DND-41 (cell line): ENCODE measurements around the gene CSTB.

Source experiments
- CTCF ChIP-seq: IDR thresholded peaks from 2 replicates; pipeline ENCODE4 v1.5.1; 2012; ENCODE audit warnings: borderline replicate concordance, low read length, moderate library complexity, mild to moderate bottlenecking; ENCODE audit not compliant: poor library complexity, severe bottlenecking; ENCODE audit errors: extremely low read depth
- EZH2 ChIP-seq: IDR thresholded peaks from 3 replicates; pipeline ENCODE4 v1.6.1; 2012; ENCODE audit warnings: borderline replicate concordance, low read depth, mild to moderate bottlenecking, moderate library complexity, low read length, inconsistent platforms; ENCODE audit not compliant: severe bottlenecking

GRCh38 chr21:43815991-43816390 lies 39.9 kb upstream of the CSTB start:
- TF ChIP-seq CTCF = no peak
- no peak for TF ChIP-seq EZH2
